Vagina (tissue), 2 donors: ENCODE data around the gene PHOSPHO1.

Source experiments
- POLR2A ChIP-seq, 2 donors: fragments of 450-650 bp; IDR thresholded peaks; one replicate each; pipeline ENCODE4 v1.6.1; 2017; ENCODE audit warnings: antibody characterized with exemption in 2 of 2, mild to moderate bottlenecking in 2 of 2, moderate library complexity in 2 of 2
- TF ChIP-seq, protein P1 (sequence below), 3 experiments: fragments of 450-650 bp in 2 of 3; fragments of 200-600 bp in 1 of 3; sonication (generic) in 1 of 3; IDR thresholded peaks; one replicate each; pipeline ENCODE4 v1.5.1; 2017 to 2019; ENCODE audit warnings: antibody characterized with exemption in 3 of 3, mild to moderate bottlenecking in 2 of 3, moderate library complexity in 2 of 3

DNA sequence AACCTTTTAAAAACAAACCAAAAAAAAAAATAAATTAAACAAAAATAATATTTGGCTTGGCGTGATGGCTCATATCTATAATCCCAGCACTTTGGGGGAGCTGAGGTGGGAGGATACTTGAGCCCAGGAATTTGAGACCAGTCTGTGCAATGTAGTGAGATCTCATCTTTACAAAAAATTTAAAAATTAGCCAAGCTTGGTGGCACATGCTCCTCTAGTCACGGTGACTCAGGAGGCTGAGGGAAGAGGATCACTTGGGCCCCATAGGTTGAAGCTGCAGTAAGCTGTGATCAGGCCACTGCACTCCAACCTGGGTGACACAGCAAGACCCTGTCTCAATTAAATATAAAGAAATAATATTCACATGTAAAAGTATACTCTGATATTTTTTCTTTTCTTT lies 32.4 kb downstream of the PHOSPHO1 start:
- TF ChIP-seq POLR2A (IDR thresholded peaks at IDR 0.05) = no peak
- TF ChIP-seq, protein P1, sequence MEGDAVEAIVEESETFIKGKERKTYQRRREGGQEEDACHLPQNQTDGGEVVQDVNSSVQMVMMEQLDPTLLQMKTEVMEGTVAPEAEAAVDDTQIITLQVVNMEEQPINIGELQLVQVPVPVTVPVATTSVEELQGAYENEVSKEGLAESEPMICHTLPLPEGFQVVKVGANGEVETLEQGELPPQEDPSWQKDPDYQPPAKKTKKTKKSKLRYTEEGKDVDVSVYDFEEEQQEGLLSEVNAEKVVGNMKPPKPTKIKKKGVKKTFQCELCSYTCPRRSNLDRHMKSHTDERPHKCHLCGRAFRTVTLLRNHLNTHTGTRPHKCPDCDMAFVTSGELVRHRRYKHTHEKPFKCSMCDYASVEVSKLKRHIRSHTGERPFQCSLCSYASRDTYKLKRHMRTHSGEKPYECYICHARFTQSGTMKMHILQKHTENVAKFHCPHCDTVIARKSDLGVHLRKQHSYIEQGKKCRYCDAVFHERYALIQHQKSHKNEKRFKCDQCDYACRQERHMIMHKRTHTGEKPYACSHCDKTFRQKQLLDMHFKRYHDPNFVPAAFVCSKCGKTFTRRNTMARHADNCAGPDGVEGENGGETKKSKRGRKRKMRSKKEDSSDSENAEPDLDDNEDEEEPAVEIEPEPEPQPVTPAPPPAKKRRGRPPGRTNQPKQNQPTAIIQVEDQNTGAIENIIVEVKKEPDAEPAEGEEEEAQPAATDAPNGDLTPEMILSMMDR (IDR thresholded peaks at IDR 0.05) = no peak
